Esophagus muscularis mucosa (tissue), 4 donors: Measurements from ENCODE around the gene TRAF2. TPM values are rescaled to one million over a fixed set of nuclear protein-coding genes. Genes with fewer than 3 reads are reported as not detected.

ENCODE experiments used
- DNase-seq: peaks from one replicate; pipeline ENCODE4 v3.0.0-alpha.2; 2017; ENCODE audit errors: extremely low spot score
- H3K27ac ChIP-seq, 4 donors: fragments of 200-600 bp; sonication (generic); replicated peaks in 1 of 4; 1 replicate in 3 of 4; 2 replicates in 1 of 4; pipeline ENCODE4 v1.5.1; 2016 to 2019; ENCODE audit warnings: mild to moderate bottlenecking in 1 of 4
- H3K27me3 ChIP-seq, 4 donors: fragments of 200-600 bp; sonication (generic); one replicate each; pipeline versions ENCODE4 v1.5.1 to v1.6.0; 2016 to 2019
- H3K36me3 ChIP-seq, 4 donors: fragments of 200-600 bp; sonication (generic); one replicate each; pipeline ENCODE4 v1.5.1; 2016 to 2019
- H3K4me1 ChIP-seq, 4 donors: fragments of 200-600 bp; sonication (generic); one replicate each; pipeline ENCODE4 v1.5.1; 2016 to 2019
- H3K4me3 ChIP-seq, 4 donors: fragments of 200-600 bp; sonication (generic); 1 replicate in 2 of 4; 2 replicates in 2 of 4; pipeline ENCODE4 v1.5.1; 2016 to 2019; ENCODE audit warnings: mild to moderate bottlenecking in 4 of 4, moderate library complexity in 1 of 4
- H3K9me3 ChIP-seq, 4 donors: fragments of 200-600 bp; sonication (generic); 1 replicate in 3 of 4; 2 replicates in 1 of 4; pipeline ENCODE4 v1.5.1; 2016 to 2019
- CTCF ChIP-seq, 3 experiments: fragments of 200-600 bp in 2 of 3; fragments of 450-650 bp in 1 of 3; sonication (generic) in 2 of 3; IDR thresholded peaks; one replicate each; pipeline ENCODE4 v1.5.1; 2017 to 2019; ENCODE audit warnings: antibody characterized with exemption in 3 of 3, mild to moderate bottlenecking in 2 of 3, moderate library complexity in 1 of 3
- EP300 ChIP-seq: sonication (generic); formaldehyde crosslinking; IDR thresholded peaks from one replicate; pipeline ENCODE4 v1.6.1; 2017; ENCODE audit warnings: antibody characterized with exemption
- POLR2A ChIP-seq: fragments of 450-650 bp; IDR thresholded peaks from one replicate; pipeline ENCODE4 v1.6.1; 2017; ENCODE audit warnings: antibody characterized with exemption, moderate library complexity, mild to moderate bottlenecking, low read depth
- POLR2AphosphoS5 ChIP-seq, 2 donors: sonication (generic); formaldehyde crosslinking; IDR thresholded peaks; one replicate each; pipeline ENCODE4 v1.6.1; 2017; ENCODE audit warnings: antibody characterized with exemption in 2 of 2
- WGBS: methylation state at CpG from one replicate; pipeline ENCODE4 v1.1.5; 2018; 5-methylcytosine and 5-hydroxymethylcytosine counted together
- intact Hi-C: fragments of 100-400 bp; cut with DNase I; formaldehyde crosslinking; loops from one replicate; pipeline ENCODE4 v1.15.1; 2023
- total RNA-seq, 4 donors: library from RNA; depleted of rRNA; stranded (reverse); fragments of >200 nt; gene quantifications; one replicate each; pipeline versions ENCODE4 v1.1.0 to v1.2.1, GENCODE V29; 2016

Gene TRAF2
- total RNA-seq, 4 donors from 2014 or later, result 6.6 to 15.5 (median 12.4) TPM

- peaks cover 30 to 53% (median 46%) of the 10 kb centered on the region in 4 donors for H3K36me3 ChIP-seq
- DNase-seq, result no peak
- intact Hi-C loops, result no loop called here
- no peak overlapping the region for H3K27ac ChIP-seq
- peaks cover 0 to 3% (median 0%) of the 10 kb centered on the region in 4 donors for H3K27me3 ChIP-seq
- no peaks in the 10 kb centered on the region for H3K9me3 ChIP-seq
- H3K4me3 ChIP-seq, result no peak overlapping the region
- TF ChIP-seq CTCF (IDR thresholded peaks at IDR 0.05) (no peak), POLR2AphosphoS5 (IDR thresholded peaks at IDR 0.05) (no peak), EP300 (no peak), POLR2A (no peak)
- peaks cover 23 to 34% (median 25%) of the 10 kb centered on the region in 4 donors for H3K4me1 ChIP-seq
- 96% methylated on average over 27 of the region's 42 CpGs for WGBS
Observed at GRCh38 chr9:136940526-136941230, 54.4 kb downstream of the TRAF2 start.

GRCh38 chr9:136941231-136942111, 55.2 kb downstream of the TRAF2 start:
- Histone ChIP-seq H3K36me3 (peaks cover 30 to 53% (median 46%) of the 10 kb centered on the region in 4 donors), H3K27ac (no peak overlapping the region), H3K4me3 (no peak overlapping the region), H3K27me3 (peaks cover 0 to 3% (median 0%) of the 10 kb centered on the region in 4 donors), H3K9me3 (no peaks in the 10 kb centered on the region), H3K4me1 (peaks cover 23 to 35% (median 25%) of the 10 kb centered on the region in 4 donors)
- DNase-seq, result no peak
- TF ChIP-seq EP300 (no peak), CTCF (IDR thresholded peaks at IDR 0.05) (no peak), POLR2A (no peak)
- intact Hi-C loops, result no loop called here
- 94% methylated on average over 20 of the region's 55 CpGs for WGBS

- H3K4me1 ChIP-seq, result peaks cover 23 to 35% (median 25%) of the 10 kb centered on the region in 4 donors
- peaks cover 0 to 3% (median 0%) of the 10 kb centered on the region in 4 donors for H3K27me3 ChIP-seq
- DNase-seq, result no peak
- peaks cover 30 to 51% (median 46%) of the 10 kb centered on the region in 4 donors for H3K36me3 ChIP-seq
- intact Hi-C loops, result no loop called here
- no peak for TF ChIP-seq POLR2AphosphoS5 (IDR thresholded peaks at IDR 0.05)
- no peak for TF ChIP-seq POLR2A
- TF ChIP-seq EP300, result no peak
- no peak for TF ChIP-seq CTCF (IDR thresholded peaks at IDR 0.05)
- 92% methylated on average over 30 of the region's 60 CpGs for WGBS
- no peaks in the 10 kb centered on the region for H3K9me3 ChIP-seq
- peak overlapping the region in 2 of 4 donors; percentile 69 to 89 for H3K4me3 ChIP-seq
- H3K27ac ChIP-seq, result no peak overlapping the region
Observed at GRCh38 chr9:136942112-136942880, 56.0 kb downstream of the TRAF2 start.

- Histone ChIP-seq H3K4me1 (peaks cover 26 to 38% (median 29%) of the 10 kb centered on the region in 4 donors), H3K4me3 (peak overlapping the region; percentile 69 to 99 (median 94)), H3K9me3 (no peaks in the 10 kb centered on the region), H3K27me3 (peaks cover 0 to 3% (median 0%) of the 10 kb centered on the region in 4 donors), H3K36me3 (peaks cover 30 to 46% (median 46%) of the 10 kb centered on the region in 4 donors), H3K27ac (no peak overlapping the region)
- intact Hi-C loops, result no loop called here
- WGBS, result 98% methylated on average over 12 of the region's 16 CpGs
- no peak for DNase-seq
- TF ChIP-seq EP300 (no peak), POLR2AphosphoS5 (IDR thresholded peaks at IDR 0.05) (no peak)
Observed at GRCh38 chr9:136942881-136943230, 56.5 kb downstream of the TRAF2 start.
